Endothelial cell (in vitro differentiated cells): ENCODE data around the gene CD4. TPM values are rescaled to one million over a fixed set of nuclear protein-coding genes. Genes with fewer than 3 reads are reported as not detected.

Source experiments
- DNase-seq: peaks from one replicate; pipeline ENCODE4 v3.0.0; 2021; ENCODE audit warnings: low spot score
- H3K27ac Mint-ChIP-seq: one replicate; pipeline ENCODE4 v1.8.0; 2021; ENCODE audit warnings: mixed read lengths, inconsistent platforms; ENCODE audit not compliant: unreplicated experiment
- H3K27me3 Mint-ChIP-seq: one replicate; pipeline ENCODE4 v1.8.0; 2021; ENCODE audit warnings: mild to moderate bottlenecking, moderate library complexity, mixed read lengths, inconsistent platforms; ENCODE audit not compliant: unreplicated experiment
- H3K36me3 Mint-ChIP-seq: one replicate; pipeline ENCODE4 v1.8.0; 2021; ENCODE audit warnings: mild to moderate bottlenecking, low read depth, mixed read lengths, inconsistent platforms; ENCODE audit not compliant: unreplicated experiment
- H3K4me1 Mint-ChIP-seq: one replicate; pipeline ENCODE4 v1.8.0; 2021; ENCODE audit warnings: mild to moderate bottlenecking, mixed read lengths, inconsistent platforms; ENCODE audit not compliant: unreplicated experiment
- H3K4me3 Mint-ChIP-seq: one replicate; pipeline ENCODE4 v1.8.0; 2021; ENCODE audit warnings: mild to moderate bottlenecking, mixed read lengths, inconsistent platforms; ENCODE audit not compliant: unreplicated experiment
- H3K9me3 Mint-ChIP-seq: one replicate; pipeline ENCODE4 v1.8.0; 2021; ENCODE audit warnings: mixed read lengths, inconsistent platforms; ENCODE audit not compliant: unreplicated experiment
- total RNA-seq: library from RNA; stranded (reverse); fragmentation: NEBNext Ultra II Directional; extraction: Animal tissue kit (Norgen Biotek cat#: 25700); gene quantifications from one replicate; pipeline ENCODE4 v1.2.1, GENCODE V29; 2021; ENCODE audit not compliant: unreplicated experiment
- TF ChIP-seq, protein P1 (sequence below): fragments of 200-600 bp; sonication (generic); IDR thresholded peaks from one replicate; pipeline ENCODE4 v1.5.0; 2021; ENCODE audit warnings: antibody characterized with exemption; ENCODE audit not compliant: unreplicated experiment

CD4 gene
- total RNA-seq, 1 donor from 2014 or later = 4.7 TPM

DNA sequence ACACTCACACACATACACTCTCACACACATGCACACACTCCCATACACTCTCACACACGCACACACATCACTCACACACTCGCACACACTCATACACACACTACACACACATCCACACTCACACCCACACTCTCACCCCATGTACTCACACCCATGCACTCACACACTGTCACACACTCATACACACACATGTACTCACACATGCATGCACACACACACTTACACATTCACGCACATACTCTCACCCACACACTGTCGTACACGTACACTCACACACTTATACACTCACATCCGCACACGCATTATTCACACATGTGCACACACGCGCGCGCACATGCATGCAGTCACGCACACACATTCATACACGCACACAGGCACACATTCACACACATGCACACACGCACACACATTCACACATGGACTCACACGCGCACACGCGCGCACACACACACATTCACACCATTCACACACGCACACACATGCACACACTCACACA is 28.4 kb downstream of the CD4 start:
- Mint-ChIP-seq H3K4me3 (peak overlapping the region; percentile 48), H3K4me1 (peaks cover 54% of the 10 kb centered on the region), H3K27me3 (peaks cover 26% of the 10 kb centered on the region), H3K27ac (peak overlapping the region; percentile 28), H3K36me3 (peaks cover 18% of the 10 kb centered on the region), H3K9me3 (no peaks in the 10 kb centered on the region)
- no peak for DNase-seq
- TF ChIP-seq, protein P1, sequence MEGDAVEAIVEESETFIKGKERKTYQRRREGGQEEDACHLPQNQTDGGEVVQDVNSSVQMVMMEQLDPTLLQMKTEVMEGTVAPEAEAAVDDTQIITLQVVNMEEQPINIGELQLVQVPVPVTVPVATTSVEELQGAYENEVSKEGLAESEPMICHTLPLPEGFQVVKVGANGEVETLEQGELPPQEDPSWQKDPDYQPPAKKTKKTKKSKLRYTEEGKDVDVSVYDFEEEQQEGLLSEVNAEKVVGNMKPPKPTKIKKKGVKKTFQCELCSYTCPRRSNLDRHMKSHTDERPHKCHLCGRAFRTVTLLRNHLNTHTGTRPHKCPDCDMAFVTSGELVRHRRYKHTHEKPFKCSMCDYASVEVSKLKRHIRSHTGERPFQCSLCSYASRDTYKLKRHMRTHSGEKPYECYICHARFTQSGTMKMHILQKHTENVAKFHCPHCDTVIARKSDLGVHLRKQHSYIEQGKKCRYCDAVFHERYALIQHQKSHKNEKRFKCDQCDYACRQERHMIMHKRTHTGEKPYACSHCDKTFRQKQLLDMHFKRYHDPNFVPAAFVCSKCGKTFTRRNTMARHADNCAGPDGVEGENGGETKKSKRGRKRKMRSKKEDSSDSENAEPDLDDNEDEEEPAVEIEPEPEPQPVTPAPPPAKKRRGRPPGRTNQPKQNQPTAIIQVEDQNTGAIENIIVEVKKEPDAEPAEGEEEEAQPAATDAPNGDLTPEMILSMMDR = no peak

DNA sequence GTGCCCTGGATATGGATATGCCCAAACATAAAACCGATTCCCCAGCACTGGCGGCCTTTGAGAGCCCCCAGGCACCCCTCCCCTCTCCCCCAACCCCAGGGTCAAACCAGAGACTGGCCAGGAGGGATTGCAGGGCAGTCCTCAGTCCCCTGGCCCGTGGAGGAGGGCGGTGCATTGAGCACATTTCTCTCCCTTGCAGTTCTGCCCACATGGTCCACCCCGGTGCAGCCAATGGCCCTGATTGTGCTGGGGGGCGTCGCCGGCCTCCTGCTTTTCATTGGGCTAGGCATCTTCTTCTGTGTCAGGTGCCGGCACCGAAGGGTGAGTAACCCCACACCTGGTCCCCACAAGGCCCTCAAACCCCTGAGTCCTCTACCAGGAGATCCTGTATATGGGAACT is 28.9 kb downstream of the CD4 start:
- TF ChIP-seq, protein P1 = no peak
- peaks cover 58% of the 10 kb centered on the region for H3K4me1 Mint-ChIP-seq
- H3K27ac Mint-ChIP-seq = peak overlapping the region; percentile 28
- H3K27me3 Mint-ChIP-seq = peaks cover 26% of the 10 kb centered on the region
- no peak overlapping the region for H3K4me3 Mint-ChIP-seq
- no peak for DNase-seq
- no peaks in the 10 kb centered on the region for H3K9me3 Mint-ChIP-seq
- H3K36me3 Mint-ChIP-seq = peaks cover 18% of the 10 kb centered on the region

DNA sequence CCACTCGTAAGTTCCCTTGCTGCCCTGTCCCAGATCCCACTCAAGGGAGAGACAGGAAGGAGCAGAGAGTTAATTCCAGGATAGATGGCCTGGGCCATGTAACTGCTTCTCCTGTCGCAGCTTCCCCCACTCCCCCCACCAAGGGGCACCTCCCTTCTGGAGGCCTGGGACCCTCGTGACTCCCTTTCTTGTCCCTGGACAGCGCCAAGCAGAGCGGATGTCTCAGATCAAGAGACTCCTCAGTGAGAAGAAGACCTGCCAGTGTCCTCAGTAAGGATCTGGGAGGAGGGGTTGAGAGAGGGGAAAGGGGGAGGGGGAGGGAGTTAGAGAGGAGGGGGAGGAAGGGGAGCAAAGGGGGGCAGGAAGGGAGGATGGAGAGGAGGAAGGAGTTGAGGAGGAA is 29.3 kb downstream of the CD4 start:
- TF ChIP-seq, protein P1 = no peak
- Mint-ChIP-seq H3K36me3 (peaks cover 18% of the 10 kb centered on the region), H3K4me1 (peaks cover 58% of the 10 kb centered on the region), H3K27me3 (peaks cover 26% of the 10 kb centered on the region), H3K9me3 (no peaks in the 10 kb centered on the region), H3K4me3 (no peak overlapping the region), H3K27ac (no peak overlapping the region)
- no peak for DNase-seq

DNA sequence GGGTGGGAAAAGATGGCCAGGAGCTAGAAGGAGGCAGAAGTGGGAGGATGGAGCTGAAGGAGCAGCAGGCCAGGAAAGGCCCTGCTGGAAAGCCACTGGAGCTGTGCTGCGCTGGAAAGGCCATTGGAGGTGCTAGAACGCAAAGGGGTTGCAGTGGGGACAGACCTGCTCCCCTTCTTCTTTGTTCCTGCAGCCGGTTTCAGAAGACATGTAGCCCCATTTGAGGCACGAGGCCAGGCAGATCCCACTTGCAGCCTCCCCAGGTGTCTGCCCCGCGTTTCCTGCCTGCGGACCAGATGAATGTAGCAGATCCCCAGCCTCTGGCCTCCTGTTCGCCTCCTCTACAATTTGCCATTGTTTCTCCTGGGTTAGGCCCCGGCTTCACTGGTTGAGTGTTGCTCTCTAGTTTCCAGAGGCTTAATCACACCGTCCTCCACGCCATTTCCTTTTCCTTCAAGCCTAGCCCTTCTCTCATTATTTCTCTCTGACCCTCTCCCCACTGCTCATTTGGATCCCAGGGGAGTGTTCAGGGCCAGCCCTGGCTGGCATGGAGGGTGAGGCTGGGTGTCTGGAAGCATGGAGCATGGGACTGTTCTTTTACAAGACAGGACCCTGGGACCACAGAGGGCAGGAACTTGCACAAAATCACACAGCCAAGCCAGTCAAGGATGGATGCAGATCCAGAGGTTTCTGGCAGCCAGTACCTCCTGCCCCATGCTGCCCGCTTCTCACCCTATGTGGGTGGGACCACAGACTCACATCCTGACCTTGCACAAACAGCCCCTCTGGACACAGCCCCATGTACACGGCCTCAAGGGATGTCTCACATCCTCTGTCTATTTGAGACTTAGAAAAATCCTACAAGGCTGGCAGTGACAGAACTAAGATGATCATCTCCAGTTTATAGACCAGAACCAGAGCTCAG is 30.0 kb downstream of the CD4 start:
- H3K36me3 Mint-ChIP-seq = peaks cover 18% of the 10 kb centered on the region
- peak overlapping the region; percentile 70 for H3K27ac Mint-ChIP-seq
- H3K4me1 Mint-ChIP-seq = peaks cover 58% of the 10 kb centered on the region
- no peaks in the 10 kb centered on the region for H3K9me3 Mint-ChIP-seq
- H3K27me3 Mint-ChIP-seq = peaks cover 26% of the 10 kb centered on the region
- TF ChIP-seq, protein P1 = no peak
- no peak for DNase-seq
- peak overlapping the region; percentile 15 for H3K4me3 Mint-ChIP-seq

DNA sequence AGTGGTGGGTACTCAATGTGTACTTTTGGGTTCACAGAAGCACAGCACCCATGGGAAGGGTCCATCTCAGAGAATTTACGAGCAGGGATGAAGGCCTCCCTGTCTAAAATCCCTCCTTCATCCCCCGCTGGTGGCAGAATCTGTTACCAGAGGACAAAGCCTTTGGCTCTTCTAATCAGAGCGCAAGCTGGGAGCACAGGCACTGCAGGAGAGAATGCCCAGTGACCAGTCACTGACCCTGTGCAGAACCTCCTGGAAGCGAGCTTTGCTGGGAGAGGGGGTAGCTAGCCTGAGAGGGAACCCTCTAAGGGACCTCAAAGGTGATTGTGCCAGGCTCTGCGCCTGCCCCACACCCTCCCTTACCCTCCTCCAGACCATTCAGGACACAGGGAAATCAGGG is 30.8 kb downstream of the CD4 start:
- Mint-ChIP-seq H3K27ac (no peak overlapping the region), H3K36me3 (peaks cover 24% of the 10 kb centered on the region), H3K4me3 (no peak overlapping the region), H3K27me3 (peaks cover 30% of the 10 kb centered on the region), H3K9me3 (no peaks in the 10 kb centered on the region), H3K4me1 (peaks cover 64% of the 10 kb centered on the region)
- TF ChIP-seq, protein P1 = no peak
- DNase-seq = no peak
